K562 (cell line): Measurements from ENCODE around the gene PADI4. TPM values are rescaled to one million over a fixed set of nuclear protein-coding genes. Genes with fewer than 3 reads are reported as not detected.

Experiments used
- ATAC-seq: fragments of 200-7000 bp; cut with Tn5 transposase; 3 replicates; pipeline ENCODE4 v1.9.1; 2020; ENCODE audit warnings: moderate library complexity
- BruUV-seq: library from RNA; stranded (reverse); fragments of 400-500 nt; replicated peaks from 2 replicates; lab custom pipeline; 2021; lab: Mats Ljungman, UMichigan
- CTCF ChIA-PET: fragments of 300-600 bp; formaldehyde crosslinking; extraction: SDS; loops from one replicate; lab custom pipeline; 2021; ENCODE audit warnings: low intra/inter-chr PET ratio; lab: Yijun Ruan, JAX
- POLR2A ChIA-PET: fragments of 300-600, 350-650 bp; sonication (Branson Sonifier 250); formaldehyde crosslinking; extraction: SDS; loops from one replicate; lab custom pipeline; 2021; ENCODE audit warnings: antibody characterized with exemption, inconsistent platforms; lab: Yijun Ruan, JAX
- DNase-seq, 4 experiments: peaks; one replicate each; pipeline versions ENCODE4 v3.0.0 to v3.0.0-alpha.2; 2011 to 2018; ENCODE audit warnings: low spot score in 3 of 4, mixed read lengths in 3 of 4; ENCODE audit errors: extremely low read depth in 1 of 4
- FAIRE-seq: peaks from 2 replicates; lab custom pipeline; 2011; peaks lifted over from hg19 to GRCh38; lab: Jason Lieb, UNC
- H2AFZ ChIP-seq: 2 replicates; pipeline ENCODE4 v1.6.0; 2011; ENCODE audit warnings: low read depth, low read length, control low read depth, inconsistent platforms
- H3K27ac ChIP-seq: fragments of 200-600 bp; 3 replicates; pipeline ENCODE4 v1.8.0; 2011; ENCODE audit warnings: low read depth, mild to moderate bottlenecking, control low read depth, inconsistent platforms, low read length, moderate library complexity, mixed read lengths; ENCODE audit errors: extremely low read depth
- H3K27me3 ChIP-seq, 2 experiments: fragments of 300-600 bp in 1 of 2; 2 replicates in 1 of 2; 3 replicates in 1 of 2; pipeline versions ENCODE4 v1.6.0 to v1.8.0; 2011; ENCODE audit warnings: inconsistent platforms in 2 of 2, low read length in 2 of 2, mild to moderate bottlenecking in 1 of 2, mixed read lengths in 1 of 2, moderate library complexity in 1 of 2; ENCODE audit not compliant: control insufficient read depth in 2 of 2, insufficient read depth in 2 of 2
- H3K36me3 ChIP-seq: fragments of 300-600 bp; 3 replicates; pipeline ENCODE4 v1.8.0; 2011; ENCODE audit warnings: mild to moderate bottlenecking, low read length, inconsistent platforms; ENCODE audit not compliant: control insufficient read depth, insufficient read depth
- H3K4me1 ChIP-seq, 2 experiments: fragments of 200-600 bp in 1 of 2; replicated peaks in 1 of 2; 2 replicates in 1 of 2; 3 replicates in 1 of 2; pipeline versions ENCODE4 v1.5.1 to v1.8.0; 2011; ENCODE audit warnings: inconsistent platforms in 2 of 2, low read length in 2 of 2, mild to moderate bottlenecking in 1 of 2, mixed read lengths in 1 of 2, moderate library complexity in 1 of 2; ENCODE audit not compliant: control insufficient read depth in 2 of 2, insufficient read depth in 2 of 2
- H3K4me2 ChIP-seq: 2 replicates; pipeline ENCODE4 v1.6.1; 2011; ENCODE audit warnings: low read length, control low read depth, inconsistent platforms, mixed read lengths; ENCODE audit not compliant: insufficient read depth
- H3K4me3 ChIP-seq: fragments of 200-600 bp; sonication (generic), shearing (Covaris generic); 2 replicates; pipeline ENCODE4 v1.5.1; 2016; ENCODE audit warnings: control low read depth, inconsistent platforms
- H3K79me2 ChIP-seq: fragments of 200-600 bp; 3 replicates; pipeline ENCODE4 v1.8.0; 2011; ENCODE audit warnings: low read length, inconsistent platforms; ENCODE audit not compliant: control insufficient read depth, insufficient read depth
- H3K9ac ChIP-seq, 2 experiments: 2 replicates each; pipeline versions ENCODE4 v1.6.0 to v1.6.1; 2011; ENCODE audit warnings: low read depth in 2 of 2, low read length in 2 of 2, control low read depth in 1 of 2, inconsistent platforms in 1 of 2, mild to moderate bottlenecking in 1 of 2, mixed read lengths in 1 of 2; ENCODE audit not compliant: insufficient read depth in 1 of 2
- H3K9me1 ChIP-seq: one replicate; pipeline ENCODE4 v1.6.0; 2011; ENCODE audit warnings: inconsistent platforms, mild to moderate bottlenecking, low read length, moderate library complexity; ENCODE audit not compliant: control insufficient read depth, insufficient read depth
- H3K9me3 ChIP-seq: replicated peaks from 2 replicates; pipeline ENCODE4 v1.5.1; 2011; ENCODE audit warnings: low read depth, low read length, inconsistent platforms; ENCODE audit not compliant: control insufficient read depth, insufficient read depth
- H4K20me1 ChIP-seq: replicated peaks from 2 replicates; pipeline ENCODE4 v1.6.1; 2011; ENCODE audit warnings: low read length, inconsistent platforms, mixed read lengths; ENCODE audit not compliant: control insufficient read depth, insufficient read depth
- KAT2B ChIP-seq: IDR thresholded peaks from one replicate; pipeline ENCODE4 v1.6.1; 2012; ENCODE audit warnings: low read depth, mild to moderate bottlenecking, control low read depth, inconsistent platforms, low read length, moderate library complexity
- MYC ChIP-seq, 2 experiments: fragments of 250-450 bp in 1 of 2; sonication (Bioruptor Pico) in 1 of 2; IDR thresholded peaks; 2 replicates each; pipeline versions ENCODE4 v1.5.1 to v1.6.1; 2012 to 2021; ENCODE audit warnings: low read depth in 2 of 2, borderline replicate concordance in 1 of 2, improper control_type of control experiment in 1 of 2, low read length in 1 of 2, mild to moderate bottlenecking in 1 of 2, moderate library complexity in 1 of 2
- STAT5A ChIP-seq: IDR thresholded peaks from 2 replicates; pipeline ENCODE4 v1.6.1; 2012; ENCODE audit warnings: low read length, inconsistent platforms, borderline replicate concordance
- ZNF586 ChIP-seq: fragments of 450-650 bp; formaldehyde crosslinking; conservative IDR thresholded peaks from 2 replicates; pipeline ENCODE4 v1.4.0; 2020; ENCODE audit warnings: mild to moderate bottlenecking, moderate library complexity
- WGBS: fragments of 100-300 bp; shearing (Covaris generic); methylation state at CpG from one replicate; pipeline ENCODE4 v1.1.6; 2016; ENCODE audit warnings: low coverage, mixed read lengths; ENCODE audit not compliant: insufficient coverage; ENCODE audit errors: missing lambda C conversion rate; 5-methylcytosine and 5-hydroxymethylcytosine counted together
- in situ Hi-C: fragments of 300-500 bp; cut with MboI; formaldehyde crosslinking; loops from 4 replicates; pipeline ENCODE4 v1.15.0; 2018; ENCODE audit warnings: inconsistent platforms, mixed read lengths
- intact Hi-C: fragments of 100-400 bp; cut with micrococcal nuclease; formaldehyde crosslinking; loops from 2 replicates; pipeline ENCODE4 v1.14.2; 2022
- polyA plus RNA-seq, 8 experiments: library from polyadenylated mRNA; depleted of rRNA in 4 of 8; stranded (reverse) in 5 of 8; unstranded in 3 of 8; fragments of >200 nt; fragmentation: Nextera tagmentation in 2 of 8; fragmentation: Illumina TruSeq in 1 of 8; extraction: Ambion mirVana in 2 of 8; extraction: Trizol in 1 of 8; gene quantifications; 2 replicates each; pipeline versions ENCODE4 v1.2.1 to v1.2.3, GENCODE V29; 2011 to 2014; ENCODE audit warnings: inconsistent platforms in 1 of 8, missing spikeins in 1 of 8
- total RNA-seq, 7 experiments: library from RNA; depleted of rRNA in 6 of 7; stranded (reverse); fragments of >200 nt in 6 of 7; fragmentation: Illumina TruSeq in 2 of 7; extraction: Trizol in 2 of 7; gene quantifications; 2 replicates each; pipeline versions ENCODE4 v1.2.1 to v1.2.3, GENCODE V29; 2011 to 2021; ENCODE audit warnings: low replicate concordance in 1 of 7
- TF ChIP-seq, protein P1 (sequence below): fragments of 250-450 bp; sonication (Bioruptor Pico); IDR thresholded peaks from 2 replicates; pipeline ENCODE4 v1.8.0; 2022; ENCODE audit warnings: moderate library complexity, mild to moderate bottlenecking, inconsistent platforms
- TF ChIP-seq, protein P2 (sequence below): sonication (generic); formaldehyde crosslinking; IDR thresholded peaks from 2 replicates; pipeline ENCODE4 v1.8.0; 2022; ENCODE audit warnings: mild to moderate bottlenecking, missing genetic modification reagents

The PADI4 gene
- total and polyA plus RNA-seq, 9 of the 15 experiments (the other 6 are each of a cell fraction or from before 2014, with no cell fraction given): 0.22 to 0.33 TPM; not detected in 7

DNA sequence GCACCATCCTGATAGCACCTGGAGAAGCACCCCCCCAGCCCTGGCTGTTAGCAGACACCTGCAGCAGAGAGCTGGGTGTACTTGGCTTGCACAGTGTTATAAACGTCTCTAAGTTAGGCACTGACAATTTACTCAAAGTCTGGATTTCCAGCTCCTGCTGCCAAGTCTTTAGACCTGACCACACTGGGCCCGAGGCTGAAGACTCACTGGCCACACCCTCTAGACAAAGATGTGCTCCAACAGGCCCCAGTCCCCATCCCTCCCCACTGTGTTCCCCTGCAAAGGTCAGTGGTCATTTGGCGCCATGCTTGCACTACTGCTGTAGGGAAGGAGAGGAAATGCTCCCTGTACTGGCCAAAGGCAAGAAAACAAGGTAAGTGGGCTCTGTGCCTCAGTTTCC is 95.1 kb downstream of the PADI4 start:
- in situ Hi-C loops: loop anchor here (10.0 kb wide), 1 partner anchor 278 kb away; no protein-coding TSS in a partner anchor

More for the DNA sequence above, 95.1 kb downstream of the PADI4 start:
- Histone ChIP-seq H3K79me2 (no peaks in the 10 kb centered on the region), H3K27me3 (no peaks in the 10 kb centered on the region), H3K36me3 (peaks cover 21% of the 10 kb centered on the region; the same call in 2 of the 3 replicates), H3K9ac (no peak overlapping the region), H3K4me3 (no peak overlapping the region), H4K20me1 (peaks cover 10% of the 10 kb centered on the region; the same call in 1 of the 2 replicates), H3K4me1 (peaks cover 21 to 51% of the 10 kb centered on the region in 2 experiments; a peak in 4 of 5 replicates), H3K27ac (no peak overlapping the region), H2AFZ (no peak overlapping the region), H3K9me1 (peaks cover 4% of the 10 kb centered on the region), H3K4me2 (no peak overlapping the region), H3K9me3 (no peaks in the 10 kb centered on the region)
- DNase-seq (no peak), ATAC-seq (no peak), FAIRE-seq (no peak)
- BruUV-seq: no TSS peak
- intact Hi-C loops: loop anchor here (5.0 to 10.0 kb wide), 2 partner anchors 66 to 278 kb away; no protein-coding TSS in a partner anchor
- ChIA-PET CTCF (no interaction called here), POLR2A (interaction anchor here (0.6 to 2.4 kb wide), 4 partner anchors 10 to 757 kb away, joined by 3 to 7 read pairs (median 5); no protein-coding TSS in a partner anchor)
- WGBS: 18% methylated on average over 3 of the region's 3 CpGs
- TF ChIP-seq ZNF586 (CRISPR knock-in tag): no peak
- TF ChIP-seq, protein P1, sequence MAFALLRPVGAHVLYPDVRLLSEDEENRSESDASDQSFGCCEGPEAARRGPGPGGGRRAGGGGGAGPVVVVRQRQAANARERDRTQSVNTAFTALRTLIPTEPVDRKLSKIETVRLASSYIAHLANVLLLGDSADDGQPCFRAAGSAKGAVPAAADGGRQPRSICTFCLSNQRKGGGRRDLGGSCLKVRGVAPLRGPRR (CRISPR knock-in tag): no peak
- TF ChIP-seq, protein P2, sequence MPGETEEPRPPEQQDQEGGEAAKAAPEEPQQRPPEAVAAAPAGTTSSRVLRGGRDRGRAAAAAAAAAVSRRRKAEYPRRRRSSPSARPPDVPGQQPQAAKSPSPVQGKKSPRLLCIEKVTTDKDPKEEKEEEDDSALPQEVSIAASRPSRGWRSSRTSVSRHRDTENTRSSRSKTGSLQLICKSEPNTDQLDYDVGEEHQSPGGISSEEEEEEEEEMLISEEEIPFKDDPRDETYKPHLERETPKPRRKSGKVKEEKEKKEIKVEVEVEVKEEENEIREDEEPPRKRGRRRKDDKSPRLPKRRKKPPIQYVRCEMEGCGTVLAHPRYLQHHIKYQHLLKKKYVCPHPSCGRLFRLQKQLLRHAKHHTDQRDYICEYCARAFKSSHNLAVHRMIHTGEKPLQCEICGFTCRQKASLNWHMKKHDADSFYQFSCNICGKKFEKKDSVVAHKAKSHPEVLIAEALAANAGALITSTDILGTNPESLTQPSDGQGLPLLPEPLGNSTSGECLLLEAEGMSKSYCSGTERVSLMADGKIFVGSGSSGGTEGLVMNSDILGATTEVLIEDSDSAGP (CRISPR knock-in tag): no peak
- TF ChIP-seq MYC (IDR thresholded peaks at IDR 0.05; ENCODE audit: low read depth, low read length): no peak
- no peak for TF ChIP-seq MYC (CRISPR knock-in tag; IDR thresholded peaks at IDR 0.05; ENCODE audit: borderline replicate concordance, low read depth)
- no peak for TF ChIP-seq STAT5A
- TF ChIP-seq KAT2B: no peak
